ENCODE data around the gene MARCHF10.
A peak's percentile ranks its signal among the peaks of the same experiment; 100 is the strongest.

The MARCHF10 gene

GRCh38 chr17:62676952-62677596, 131.0 kb downstream of the MARCHF10 start:
- no peak for DNase-seq (ENCODE audit: low read depth)

- no peak for DNase-seq (ENCODE audit: low read depth)
Observed at GRCh38 chr17:62676231-62676943, 131.7 kb downstream of the MARCHF10 start.

DNA sequence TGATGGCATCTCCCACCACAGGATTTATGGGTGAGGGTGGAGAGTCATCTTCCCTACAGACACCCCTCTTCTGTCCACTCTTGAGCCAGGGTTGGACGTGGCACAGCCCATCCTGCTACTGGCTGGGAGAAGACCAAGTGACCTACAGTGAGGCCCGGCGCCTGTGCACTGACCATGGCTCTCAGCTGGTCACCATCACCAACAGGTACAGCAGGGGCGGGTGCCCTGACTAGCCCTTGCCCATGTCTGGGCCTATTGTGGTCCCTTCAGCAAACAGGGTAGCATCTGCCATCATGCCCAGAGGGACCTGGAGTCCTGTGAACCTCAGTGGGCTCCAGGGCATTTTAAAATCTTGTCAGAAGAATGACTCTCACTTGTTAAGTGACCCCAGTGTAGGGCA, 132.4 kb downstream of the MARCHF10 start:
- no peak for DNase-seq (ENCODE audit: low read depth)

DNA sequence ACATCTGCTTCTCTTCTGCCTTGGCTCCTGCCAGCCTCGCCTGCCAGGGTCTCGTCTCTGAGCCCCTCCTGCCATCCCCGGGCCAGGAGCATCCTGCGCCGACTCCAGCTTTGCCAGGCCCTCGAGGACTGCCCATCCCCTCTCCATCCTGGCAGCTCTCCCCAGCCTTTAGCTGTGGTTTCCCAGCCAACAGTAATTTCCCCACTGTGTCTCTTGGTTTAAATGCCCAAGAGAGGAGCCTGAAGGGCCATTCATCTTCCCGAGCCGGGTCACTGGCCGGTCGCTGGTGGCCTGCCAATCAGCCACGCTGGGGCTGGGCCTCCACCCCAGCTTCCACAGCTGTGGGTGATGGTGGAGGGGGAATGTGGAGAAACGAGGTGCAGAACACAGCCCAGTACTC, 132.9 kb downstream of the MARCHF10 start:
- no peak for DNase-seq (ENCODE audit: low read depth)

DNA sequence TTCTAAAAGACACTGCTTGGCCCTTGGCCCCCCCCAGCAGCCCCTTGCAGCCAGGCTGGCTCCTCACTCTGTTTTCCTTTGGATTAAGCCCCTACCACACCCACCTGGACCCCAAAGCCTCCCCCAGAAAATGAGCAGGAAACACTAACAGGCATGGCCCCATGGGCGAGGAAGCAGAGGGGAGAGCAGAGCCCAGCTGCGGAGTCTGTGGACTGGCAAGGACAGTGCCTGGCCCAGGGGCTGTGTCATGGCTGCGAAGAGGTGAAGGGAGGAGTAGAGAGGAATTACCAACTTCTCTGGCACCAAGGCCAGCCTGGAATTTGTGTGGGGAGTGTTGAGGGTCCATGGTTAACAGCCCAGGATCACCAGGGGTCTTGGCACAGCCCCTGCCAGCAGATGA, 133.3 kb downstream of the MARCHF10 start:
- no peak for DNase-seq (ENCODE audit: low read depth)

DNA sequence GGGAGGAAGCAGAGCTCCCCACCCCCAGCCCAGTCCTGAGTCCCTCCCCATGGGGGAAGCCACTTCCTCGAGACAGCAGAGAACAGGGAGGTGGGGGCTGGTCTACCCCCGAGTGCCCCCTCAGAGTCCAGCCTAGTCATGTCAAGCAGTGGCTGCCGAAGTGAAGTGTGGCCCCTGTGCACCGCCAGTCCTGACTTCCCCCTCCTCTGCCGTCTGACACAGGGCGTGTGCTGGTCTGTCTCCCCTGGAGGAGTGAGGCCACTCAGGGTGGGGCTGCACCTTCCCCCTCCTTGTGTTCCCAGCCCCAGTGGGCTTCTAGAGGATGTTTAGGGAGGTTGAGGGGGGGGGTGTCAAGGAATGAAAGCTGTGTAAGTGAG, 133.8 kb downstream of the MARCHF10 start:
- no peak for DNase-seq (ENCODE audit: low read depth)

- DNase-seq (ENCODE audit: low read depth) = no peak
Observed at GRCh38 chr17:62673614-62674362, 134.3 kb downstream of the MARCHF10 start.

DNA sequence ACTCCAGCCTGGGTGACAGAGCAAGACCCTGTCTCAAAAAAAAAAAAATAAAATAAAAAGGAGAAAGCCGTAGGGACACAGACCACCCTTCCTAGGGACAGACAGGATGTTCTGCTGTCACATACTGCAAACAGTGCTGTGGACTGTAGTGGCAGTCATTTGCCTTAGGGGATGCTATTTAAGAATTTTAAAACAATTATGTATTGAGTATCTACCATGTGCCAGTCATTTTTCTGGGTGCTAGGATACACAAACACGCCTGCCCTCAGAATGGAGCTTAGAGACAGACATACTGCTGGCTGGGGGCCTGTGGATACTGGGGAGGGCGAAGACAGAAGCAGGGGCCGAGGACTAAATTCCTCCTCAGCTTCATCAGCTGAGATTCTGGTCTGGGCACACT, 135.2 kb downstream of the MARCHF10 start:
- DNase-seq (ENCODE audit: low read depth) = no peak

DNA sequence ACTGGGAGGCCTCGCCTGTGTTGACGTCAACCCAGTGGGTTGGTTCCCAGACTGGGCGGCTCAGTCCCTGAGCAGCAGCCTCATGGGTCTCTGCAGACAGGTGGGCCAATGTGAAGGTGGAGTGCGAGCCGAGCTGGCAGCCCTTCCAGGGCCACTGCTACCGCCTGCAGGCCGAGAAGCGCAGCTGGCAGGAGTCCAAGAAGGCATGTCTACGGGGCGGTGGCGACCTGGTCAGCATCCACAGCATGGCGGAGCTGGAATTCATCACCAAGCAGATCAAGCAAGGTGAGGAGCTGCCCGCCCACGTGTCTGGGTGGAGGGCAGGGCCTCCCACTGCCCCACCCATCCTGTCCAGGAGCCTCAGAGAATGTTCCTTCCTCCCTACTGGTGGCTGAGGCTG, 136.6 kb downstream of the MARCHF10 start:
- no peak for DNase-seq (ENCODE audit: low read depth)

DNA sequence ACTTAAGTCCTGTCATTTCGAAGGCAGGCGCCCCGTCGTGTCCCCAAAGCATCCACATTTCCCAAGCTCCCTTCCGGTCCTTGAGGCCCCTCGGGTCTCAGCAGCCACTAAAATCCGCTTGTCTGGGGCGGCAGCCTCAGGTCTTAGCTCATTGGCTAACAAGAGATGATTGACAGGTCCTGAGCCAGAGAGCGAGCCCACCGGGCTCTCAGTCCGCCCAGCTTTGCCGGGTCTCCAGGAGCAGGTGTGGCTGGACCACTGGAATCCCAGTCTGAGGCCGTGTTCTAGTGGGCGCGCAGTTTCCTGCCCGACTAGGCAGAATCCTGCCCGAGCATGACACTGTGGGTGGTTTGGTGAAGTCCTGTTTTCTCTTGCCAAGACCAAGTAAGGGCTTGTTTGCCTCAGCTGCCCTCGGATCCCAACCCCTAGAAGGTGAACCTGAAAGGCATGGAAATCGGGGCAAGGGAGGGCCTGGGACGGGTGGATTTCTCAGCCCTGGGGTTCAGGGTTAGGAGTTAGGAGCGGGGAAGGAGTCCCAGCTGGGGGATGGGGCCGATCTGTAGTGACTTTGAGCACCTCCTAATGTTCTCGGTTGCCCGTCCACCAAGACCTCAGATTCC, 137.8 kb downstream of the MARCHF10 start:
- no peak for DNase-seq (ENCODE audit: low read depth)

- DNase-seq (ENCODE audit: low read depth) = peak; percentile 67
Observed at GRCh38 chr17:62668091-62668804, 139.9 kb downstream of the MARCHF10 start.

- no peak for DNase-seq (ENCODE audit: low read depth)
Observed at GRCh38 chr17:62666801-62667591, 141.1 kb downstream of the MARCHF10 start.

GRCh38 chr17:62666061-62666800, 141.9 kb downstream of the MARCHF10 start:
- no peak for DNase-seq (ENCODE audit: low read depth)

DNA sequence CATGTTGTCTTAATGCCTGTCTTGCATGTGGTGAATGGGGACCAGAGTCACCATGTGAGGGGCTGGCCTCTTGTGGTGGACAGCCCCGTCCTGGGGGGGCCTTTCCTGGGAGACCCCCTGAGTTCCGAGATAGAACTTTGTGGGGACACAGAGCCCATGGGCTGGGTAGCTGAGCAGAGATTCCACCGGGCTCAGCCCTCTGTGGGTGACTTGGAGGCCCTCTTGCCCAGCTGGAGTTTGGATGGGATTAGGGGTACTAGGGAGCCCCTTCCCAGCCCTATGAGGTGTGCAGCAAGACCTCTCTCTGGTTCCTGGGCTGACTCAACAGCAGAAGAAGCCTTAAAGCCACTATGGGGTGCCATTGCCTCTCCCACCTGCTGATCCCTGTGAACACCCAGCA, 142.5 kb downstream of the MARCHF10 start:
- no peak for DNase-seq (ENCODE audit: low read depth)

- DNase-seq (ENCODE audit: low read depth) = no peak
Observed at GRCh38 chr17:62664336-62665120, 143.6 kb downstream of the MARCHF10 start.

GRCh38 chr17:62663304-62663703, 144.8 kb downstream of the MARCHF10 start:
- no peak for DNase-seq (ENCODE audit: low read depth)

DNA sequence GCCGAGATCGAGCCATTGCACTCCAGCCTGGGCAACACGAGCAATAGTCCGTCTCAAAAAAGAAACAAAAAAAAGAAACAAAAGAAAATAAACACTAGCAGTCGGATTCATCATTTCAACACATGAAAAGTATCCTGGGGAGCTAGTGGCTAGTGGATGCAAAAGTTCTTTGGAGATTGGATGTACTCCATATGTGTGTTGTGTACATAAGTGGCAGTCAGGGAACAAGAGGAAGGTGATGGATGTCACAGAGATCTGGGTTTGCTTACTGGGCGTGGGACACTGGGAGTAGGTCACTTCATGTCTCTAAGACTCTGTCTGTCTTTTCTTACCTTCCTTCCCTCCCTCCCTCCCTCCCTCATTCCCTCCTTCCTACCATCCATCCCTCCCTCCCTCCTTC, 145.3 kb downstream of the MARCHF10 start:
- peak; percentile 20 for DNase-seq (ENCODE audit: low read depth)

- DNase-seq (ENCODE audit: low read depth) = no peak
Observed at GRCh38 chr17:62661337-62661736, 146.8 kb downstream of the MARCHF10 start.

GRCh38 chr17:62660629-62661118, 147.4 kb downstream of the MARCHF10 start:
- no peak for DNase-seq (ENCODE audit: low read depth)
